Activated T-cell treated with anti-CD3 and anti-CD28 coated beads, Interleukin-2, amount 50 U/mL, for 72 hours (primary cell): ENCODE data around the gene ELMO1. TPM values are rescaled to one million over a fixed set of nuclear protein-coding genes. Genes with fewer than 3 reads are reported as not detected.
A peak's percentile ranks its signal among the peaks of the same experiment; 100 is the strongest.

Experiments
- ATAC-seq, 2 donors: fragments of 150-1000 bp; cut with Tn5 transposase; replicated peaks in 1 of 2; 2 replicates each; pipeline ENCODE4 v1.10.0; 2021; ENCODE audit warnings: moderate library complexity in 2 of 2, mild to moderate bottlenecking in 1 of 2
- DNase-seq, 2 donors: peaks; one replicate each; pipeline ENCODE4 v3.0.0; 2021 to 2022; ENCODE audit warnings: mixed read lengths in 1 of 2
- H3K27ac Mint-ChIP-seq: one replicate; pipeline ENCODE4 v1.8.0; 2022; ENCODE audit warnings: mild to moderate bottlenecking, moderate library complexity, mixed read lengths
- H3K27me3 Mint-ChIP-seq: one replicate; pipeline ENCODE4 v1.8.0; 2022; ENCODE audit warnings: low read depth, mixed read lengths
- H3K36me3 Mint-ChIP-seq, 2 donors: one replicate each; pipeline ENCODE4 v1.8.0; 2022; ENCODE audit warnings: mixed read lengths in 2 of 2, mild to moderate bottlenecking in 1 of 2; ENCODE audit not compliant: insufficient read depth in 2 of 2
- H3K4me1 Mint-ChIP-seq: one replicate; pipeline ENCODE4 v1.8.0; 2022; ENCODE audit warnings: low read depth, mixed read lengths
- H3K4me3 Mint-ChIP-seq, 2 donors: one replicate each; pipeline ENCODE4 v1.8.0; 2022; ENCODE audit warnings: mild to moderate bottlenecking in 2 of 2, mixed read lengths in 2 of 2, moderate library complexity in 2 of 2
- H3K9me3 Mint-ChIP-seq, 2 donors: one replicate each; pipeline ENCODE4 v1.8.0; 2022; ENCODE audit warnings: mixed read lengths in 2 of 2
- total RNA-seq, 2 donors: library from RNA; stranded (reverse); gene quantifications; one replicate each; pipeline ENCODE4 v1.2.3, GENCODE V29; 2022

Gene ELMO1
- 100 to 1,000 TPM in 1 of 2 donors, 10 to 100 TPM in 1; 97.2 to 113 TPM for total RNA-seq

GRCh38 chr7:37448636-37449361 is at the start of gene ELMO1:
Gene ELMO1 (minus strand): TSS chr7:37448864. CDS start chr7:37342690, 106,174 bp downstream.
- H3K36me3 Mint-ChIP-seq: peaks cover 6 to 10% of the 10 kb centered on the region in 2 donors
- DNase-seq: peak; percentile 82 to 87

DNA sequence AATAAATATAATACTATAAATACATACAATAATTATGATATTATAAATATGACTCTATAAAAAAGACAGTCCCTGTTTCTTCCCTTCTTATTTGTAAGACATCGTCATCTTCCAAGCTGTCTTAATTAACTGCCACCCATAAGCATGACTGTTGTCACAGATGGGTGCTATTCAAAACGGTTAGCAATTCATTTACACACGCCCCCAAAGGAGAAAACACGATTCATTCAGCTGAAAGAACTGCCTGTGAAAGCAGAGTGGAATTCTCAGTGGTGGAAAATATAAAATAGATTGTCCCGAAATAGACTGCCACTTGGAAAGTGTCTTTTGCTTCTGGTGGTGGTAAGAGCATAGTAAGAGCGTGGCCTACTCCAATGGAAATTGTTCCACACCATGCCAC is 48.9 kb upstream of the ELMO1 start:
- H3K9me3 Mint-ChIP-seq: no peaks in the 10 kb centered on the region
- H3K27ac Mint-ChIP-seq: no peak overlapping the region
- ATAC-seq (no peak), DNase-seq (no peak)
- no peak overlapping the region for H3K4me3 Mint-ChIP-seq
- H3K4me1 Mint-ChIP-seq: peaks cover 9% of the 10 kb centered on the region
- H3K36me3 Mint-ChIP-seq: no peaks in the 10 kb centered on the region
- H3K27me3 Mint-ChIP-seq: no peaks in the 10 kb centered on the region

More at GRCh38 chr7:37448636-37449361, at the start of gene ELMO1:
- no peaks in the 10 kb centered on the region for H3K9me3 Mint-ChIP-seq
- peaks cover 60% of the 10 kb centered on the region for H3K4me1 Mint-ChIP-seq
- peak; percentile 85 to 90 for ATAC-seq
- H3K27me3 Mint-ChIP-seq: no peaks in the 10 kb centered on the region
- H3K4me3 Mint-ChIP-seq: peak within 1 kb of the TSS; percentile 94 to 96
- H3K27ac Mint-ChIP-seq: peak within 1 kb of the TSS; percentile 93

DNA sequence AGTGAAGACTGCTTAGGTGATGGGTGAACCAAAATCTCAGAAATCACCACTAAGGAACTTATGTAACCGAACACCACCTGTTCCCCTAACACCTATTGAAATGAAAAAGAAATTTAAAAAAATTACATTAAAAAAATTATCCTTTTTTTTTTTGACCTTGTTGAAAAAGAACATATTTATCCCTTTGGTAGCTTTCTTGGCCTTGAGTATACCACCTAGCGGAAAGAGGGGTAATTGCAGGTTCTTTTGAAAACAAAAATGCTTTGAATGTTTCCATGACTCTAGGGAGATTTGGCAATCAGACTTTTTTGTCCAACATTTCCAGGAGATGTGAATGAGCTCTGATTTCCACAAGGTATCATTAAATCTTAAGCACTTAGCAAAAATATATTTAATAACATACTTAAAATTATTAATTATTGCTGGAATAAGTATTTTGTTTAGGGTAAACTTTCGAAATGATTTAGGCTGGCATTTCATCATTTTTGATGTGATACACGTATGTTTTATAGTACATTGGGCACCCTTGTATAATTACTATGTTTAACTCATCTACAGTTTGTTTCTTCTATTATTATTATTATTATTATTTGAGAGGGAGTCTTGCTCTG is 47.0 kb upstream of the ELMO1 start:
- ATAC-seq: no peak
- no peak for DNase-seq
- no peaks in the 10 kb centered on the region for H3K27me3 Mint-ChIP-seq
- no peak overlapping the region for H3K4me3 Mint-ChIP-seq
- no peaks in the 10 kb centered on the region for H3K9me3 Mint-ChIP-seq
- no peak overlapping the region for H3K27ac Mint-ChIP-seq
- no peaks in the 10 kb centered on the region for H3K36me3 Mint-ChIP-seq
- peaks cover 9% of the 10 kb centered on the region for H3K4me1 Mint-ChIP-seq

DNA sequence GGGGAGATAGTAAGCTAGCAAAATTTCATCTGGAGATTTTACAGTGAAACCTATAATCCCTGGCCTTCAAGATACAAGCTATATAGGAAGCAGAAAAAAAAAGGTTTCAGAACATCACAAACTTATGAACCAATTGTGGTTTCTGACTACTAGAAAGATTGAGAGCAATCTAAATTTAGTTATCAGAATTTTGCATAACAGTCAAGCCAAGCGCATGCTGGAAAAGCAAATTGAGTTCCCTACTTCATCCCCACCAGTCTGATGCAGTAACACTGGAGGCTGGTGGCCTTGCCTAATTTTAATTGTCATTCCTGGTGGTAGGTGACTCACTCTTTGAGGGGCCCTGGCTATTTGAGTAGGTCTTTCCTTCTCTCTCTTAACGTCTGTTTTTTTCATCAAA is 46.3 kb upstream of the ELMO1 start:
- H3K27ac Mint-ChIP-seq: no peak overlapping the region
- no peaks in the 10 kb centered on the region for H3K36me3 Mint-ChIP-seq
- H3K27me3 Mint-ChIP-seq: no peaks in the 10 kb centered on the region
- no peak overlapping the region for H3K4me3 Mint-ChIP-seq
- H3K4me1 Mint-ChIP-seq: peaks cover 9% of the 10 kb centered on the region
- H3K9me3 Mint-ChIP-seq: no peaks in the 10 kb centered on the region
- DNase-seq: no peak
- ATAC-seq: no peak

GRCh38 chr7:37493810-37494209 is 45.1 kb upstream of the ELMO1 start:
- H3K36me3 Mint-ChIP-seq: peaks cover 0 to 2% of the 10 kb centered on the region in 2 donors
- peaks cover 9% of the 10 kb centered on the region for H3K4me1 Mint-ChIP-seq
- H3K27ac Mint-ChIP-seq: no peak overlapping the region
- H3K4me3 Mint-ChIP-seq: no peak overlapping the region
- no peaks in the 10 kb centered on the region for H3K27me3 Mint-ChIP-seq
- no peak for ATAC-seq
- no peaks in the 10 kb centered on the region for H3K9me3 Mint-ChIP-seq
- DNase-seq: no peak

- Mint-ChIP-seq H3K27me3 (no peaks in the 10 kb centered on the region), H3K9me3 (peaks cover 3 to 4% of the 10 kb centered on the region in 2 donors), H3K4me1 (peaks cover 9% of the 10 kb centered on the region), H3K4me3 (no peak overlapping the region), H3K36me3 (peaks cover 0 to 5% of the 10 kb centered on the region in 2 donors), H3K27ac (no peak overlapping the region)
- DNase-seq (no peak), ATAC-seq (no peak)
These were observed 44.5 kb upstream of the ELMO1 start for GRCh38 chr7:37493123-37493522.

GRCh38 chr7:37491919-37492694 is 43.4 kb upstream of the ELMO1 start:
- ATAC-seq (no peak), DNase-seq (no peak)
- Mint-ChIP-seq H3K4me1 (peaks cover 9% of the 10 kb centered on the region), H3K9me3 (peaks cover 4 to 5% of the 10 kb centered on the region in 2 donors), H3K36me3 (peaks cover 0 to 9% of the 10 kb centered on the region in 2 donors), H3K4me3 (no peak overlapping the region), H3K27ac (no peak overlapping the region), H3K27me3 (no peaks in the 10 kb centered on the region)

GRCh38 chr7:37489703-37490102 is 41.0 kb upstream of the ELMO1 start:
- DNase-seq (no peak), ATAC-seq (no peak)
- Mint-ChIP-seq H3K36me3 (peaks cover 2 to 9% of the 10 kb centered on the region in 2 donors), H3K4me3 (no peak overlapping the region), H3K4me1 (peaks cover 1% of the 10 kb centered on the region), H3K9me3 (peaks cover 4 to 5% of the 10 kb centered on the region in 2 donors), H3K27me3 (peaks cover 11% of the 10 kb centered on the region), H3K27ac (no peak overlapping the region)

- Mint-ChIP-seq H3K36me3 (peaks cover 2 to 9% of the 10 kb centered on the region in 2 donors), H3K27ac (no peak overlapping the region)
These were observed 39.6 kb upstream of the ELMO1 start for GRCh38 chr7:37488163-37488764.

GRCh38 chr7:37484426-37485073 is 35.9 kb upstream of the ELMO1 start:
- Mint-ChIP-seq H3K4me1 (no peaks in the 10 kb centered on the region), H3K4me3 (no peak overlapping the region), H3K9me3 (peaks cover 4 to 5% of the 10 kb centered on the region in 2 donors), H3K27ac (no peak overlapping the region), H3K27me3 (peaks cover 23% of the 10 kb centered on the region), H3K36me3 (peaks cover 2 to 9% of the 10 kb centered on the region in 2 donors)
- DNase-seq (no peak), ATAC-seq (no peak)

More at GRCh38 chr7:37488163-37488764, 39.6 kb upstream of the ELMO1 start:
- DNase-seq (no peak), ATAC-seq (no peak)
- Mint-ChIP-seq H3K9me3 (peaks cover 4 to 5% of the 10 kb centered on the region in 2 donors), H3K4me1 (no peaks in the 10 kb centered on the region), H3K4me3 (no peak overlapping the region), H3K27me3 (peaks cover 11% of the 10 kb centered on the region)

- ATAC-seq: no peak
- no peak overlapping the region for H3K4me3 Mint-ChIP-seq
- peaks cover 4 to 5% of the 10 kb centered on the region in 2 donors for H3K9me3 Mint-ChIP-seq
- no peak overlapping the region for H3K27ac Mint-ChIP-seq
- no peak for DNase-seq
- H3K36me3 Mint-ChIP-seq: peaks cover 2 to 6% of the 10 kb centered on the region in 2 donors
- H3K4me1 Mint-ChIP-seq: no peaks in the 10 kb centered on the region
- peaks cover 23% of the 10 kb centered on the region for H3K27me3 Mint-ChIP-seq
These were observed 35.0 kb upstream of the ELMO1 start for GRCh38 chr7:37483627-37484026.

- peaks cover 2% of the 10 kb centered on the region in 2 donors for H3K36me3 Mint-ChIP-seq
- no peak overlapping the region for H3K4me3 Mint-ChIP-seq
- ATAC-seq (no peak), DNase-seq (no peak)
- no peaks in the 10 kb centered on the region for H3K4me1 Mint-ChIP-seq
- peaks cover 23% of the 10 kb centered on the region for H3K27me3 Mint-ChIP-seq
- H3K27ac Mint-ChIP-seq: no peak overlapping the region
- peaks cover 0 to 2% of the 10 kb centered on the region in 2 donors for H3K9me3 Mint-ChIP-seq
These were observed 34.3 kb upstream of the ELMO1 start for GRCh38 chr7:37482953-37483352.
